ENCODE data around the gene SIGLEC6.

Gene SIGLEC6

DNA sequence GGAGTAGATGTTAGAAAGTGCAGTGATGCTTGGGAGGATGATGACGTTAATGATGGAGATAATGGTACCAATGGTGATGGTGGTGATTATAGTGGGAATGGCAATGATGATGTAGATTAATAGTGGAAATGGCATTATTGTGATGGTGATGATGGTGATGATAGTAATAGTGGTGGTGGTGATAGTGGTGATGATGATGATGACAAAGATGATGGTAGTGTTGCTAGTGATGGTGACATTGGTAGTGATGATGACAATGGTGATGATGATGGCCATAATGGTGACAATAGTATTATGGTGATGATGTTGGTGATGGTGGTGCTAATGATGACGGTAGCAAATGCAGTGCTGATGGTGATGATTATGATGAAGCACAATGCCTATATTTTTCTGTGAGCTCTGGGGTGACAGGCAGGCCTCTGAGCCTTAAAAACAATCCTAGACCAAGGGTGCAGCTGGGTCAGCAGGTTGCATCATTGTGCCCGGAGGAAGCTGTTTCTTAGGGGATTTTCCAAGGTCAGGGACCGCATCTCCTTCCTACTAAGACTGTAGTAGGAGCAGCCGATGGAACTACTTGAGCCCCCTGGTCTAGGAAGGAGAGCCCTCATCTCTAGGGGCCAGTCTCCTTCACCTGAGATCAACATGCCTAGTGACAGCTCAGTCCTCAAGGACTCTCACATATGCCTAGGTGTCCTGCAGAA lies 45.4 kb downstream of the SIGLEC6 start:
- no peak for TF ChIP-seq SIN3A (IDR thresholded peaks at IDR 0.05; ENCODE audit: borderline replicate concordance, insufficient read depth, low read length)
- TF ChIP-seq, protein P1, sequence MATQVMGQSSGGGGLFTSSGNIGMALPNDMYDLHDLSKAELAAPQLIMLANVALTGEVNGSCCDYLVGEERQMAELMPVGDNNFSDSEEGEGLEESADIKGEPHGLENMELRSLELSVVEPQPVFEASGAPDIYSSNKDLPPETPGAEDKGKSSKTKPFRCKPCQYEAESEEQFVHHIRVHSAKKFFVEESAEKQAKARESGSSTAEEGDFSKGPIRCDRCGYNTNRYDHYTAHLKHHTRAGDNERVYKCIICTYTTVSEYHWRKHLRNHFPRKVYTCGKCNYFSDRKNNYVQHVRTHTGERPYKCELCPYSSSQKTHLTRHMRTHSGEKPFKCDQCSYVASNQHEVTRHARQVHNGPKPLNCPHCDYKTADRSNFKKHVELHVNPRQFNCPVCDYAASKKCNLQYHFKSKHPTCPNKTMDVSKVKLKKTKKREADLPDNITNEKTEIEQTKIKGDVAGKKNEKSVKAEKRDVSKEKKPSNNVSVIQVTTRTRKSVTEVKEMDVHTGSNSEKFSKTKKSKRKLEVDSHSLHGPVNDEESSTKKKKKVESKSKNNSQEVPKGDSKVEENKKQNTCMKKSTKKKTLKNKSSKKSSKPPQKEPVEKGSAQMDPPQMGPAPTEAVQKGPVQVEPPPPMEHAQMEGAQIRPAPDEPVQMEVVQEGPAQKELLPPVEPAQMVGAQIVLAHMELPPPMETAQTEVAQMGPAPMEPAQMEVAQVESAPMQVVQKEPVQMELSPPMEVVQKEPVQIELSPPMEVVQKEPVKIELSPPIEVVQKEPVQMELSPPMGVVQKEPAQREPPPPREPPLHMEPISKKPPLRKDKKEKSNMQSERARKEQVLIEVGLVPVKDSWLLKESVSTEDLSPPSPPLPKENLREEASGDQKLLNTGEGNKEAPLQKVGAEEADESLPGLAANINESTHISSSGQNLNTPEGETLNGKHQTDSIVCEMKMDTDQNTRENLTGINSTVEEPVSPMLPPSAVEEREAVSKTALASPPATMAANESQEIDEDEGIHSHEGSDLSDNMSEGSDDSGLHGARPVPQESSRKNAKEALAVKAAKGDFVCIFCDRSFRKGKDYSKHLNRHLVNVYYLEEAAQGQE (IDR thresholded peaks at IDR 0.05; ENCODE audit: insufficient read depth in 1 of 2, low read depth in 2 of 2, low read length in 2 of 2): no peak
- no peak for TF ChIP-seq FOXP2 (optimal IDR thresholded peaks at IDR 0.05; ENCODE audit: borderline replicate concordance, extremely low read depth, extremely low read length, insufficient read depth)
- no peak for TF ChIP-seq TAF1 (IDR thresholded peaks at IDR 0.05; ENCODE audit: borderline replicate concordance, insufficient read depth, low read length)
- no peak for TF ChIP-seq POLR2AphosphoS5 (IDR thresholded peaks at IDR 0.05; ENCODE audit: low read depth, low read length)

DNA sequence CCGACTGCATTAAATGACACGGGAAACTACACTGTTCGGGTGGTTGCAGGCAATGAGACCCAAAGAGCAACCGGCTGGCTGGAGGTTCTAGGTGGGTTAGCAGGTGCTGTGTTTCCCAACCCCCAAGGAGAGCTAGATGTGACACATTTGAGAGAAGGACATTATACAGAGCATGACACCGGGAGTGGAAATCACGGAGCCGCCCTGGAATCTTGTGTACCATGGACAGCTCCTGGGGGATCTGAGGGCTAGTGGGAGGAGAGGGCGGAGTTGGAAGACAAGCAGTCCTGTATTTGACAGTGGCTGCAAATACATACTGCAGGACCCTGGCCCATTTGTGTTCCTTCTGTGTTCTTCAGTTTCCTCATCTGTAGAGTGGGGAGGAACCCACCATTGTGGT lies 50.9 kb downstream of the SIGLEC6 start:
- no peak for TF ChIP-seq FOXP2 (optimal IDR thresholded peaks at IDR 0.05; ENCODE audit: borderline replicate concordance, extremely low read depth, extremely low read length, insufficient read depth)
- no peak for TF ChIP-seq POLR2AphosphoS5 (IDR thresholded peaks at IDR 0.05; ENCODE audit: low read depth, low read length)
- TF ChIP-seq, protein P1 (IDR thresholded peaks at IDR 0.05; ENCODE audit: insufficient read depth in 1 of 2, low read depth in 2 of 2, low read length in 2 of 2): peak; percentile 90 to 99
- peak; percentile 33; the same call in 1 of the 2 replicates for TF ChIP-seq SIN3A (IDR thresholded peaks at IDR 0.05; ENCODE audit: borderline replicate concordance, insufficient read depth, low read length)

DNA sequence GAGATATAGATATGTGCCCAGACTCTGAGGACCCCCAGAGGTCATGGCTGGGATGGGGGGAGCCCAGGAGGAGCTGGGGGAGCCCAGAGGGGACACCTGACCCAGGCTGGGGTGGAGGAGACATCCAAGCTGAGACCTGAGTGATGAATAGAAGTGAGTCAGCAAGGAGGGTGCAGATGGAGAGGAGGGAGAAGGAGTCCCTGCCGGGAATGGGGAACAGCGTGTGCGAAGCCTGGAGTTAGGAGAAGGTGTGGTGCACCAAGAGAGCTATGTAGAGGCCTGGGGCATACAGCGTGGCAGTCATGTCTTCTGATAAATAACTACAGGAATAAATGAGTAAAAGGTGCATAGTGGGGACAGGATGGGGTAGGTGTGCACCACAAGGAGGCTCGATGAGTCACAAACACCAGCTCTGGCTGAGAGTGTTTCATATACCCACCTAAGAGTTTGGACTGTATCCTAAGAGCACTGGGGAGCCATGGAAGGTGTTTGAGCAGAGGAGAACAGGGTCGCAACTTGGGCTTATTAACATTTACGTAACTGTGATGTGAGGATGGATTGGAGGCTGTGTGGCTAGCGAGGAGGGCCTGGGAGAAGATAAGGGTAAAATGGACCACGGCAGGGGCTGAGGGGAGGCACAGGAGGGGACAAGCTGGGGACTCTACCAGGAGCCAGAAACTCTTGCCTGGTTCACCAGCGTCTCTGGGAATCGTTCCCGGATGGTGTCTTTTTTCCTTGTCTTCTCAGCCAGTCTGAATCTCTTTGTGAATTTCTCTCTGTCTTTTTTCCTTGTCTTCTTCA lies 51.7 kb downstream of the SIGLEC6 start:
- TF ChIP-seq, protein P1 (IDR thresholded peaks at IDR 0.05; ENCODE audit: insufficient read depth in 1 of 2, low read depth in 2 of 2, low read length in 2 of 2): no peak
- TF ChIP-seq TAF1 (IDR thresholded peaks at IDR 0.05; ENCODE audit: borderline replicate concordance, insufficient read depth, low read length): no peak
- no peak for TF ChIP-seq SIN3A (IDR thresholded peaks at IDR 0.05; ENCODE audit: borderline replicate concordance, insufficient read depth, low read length)
- no peak for TF ChIP-seq POLR2AphosphoS5 (IDR thresholded peaks at IDR 0.05; ENCODE audit: low read depth, low read length)
- no peak for TF ChIP-seq FOXP2 (optimal IDR thresholded peaks at IDR 0.05; ENCODE audit: borderline replicate concordance, extremely low read depth, extremely low read length, insufficient read depth)

DNA sequence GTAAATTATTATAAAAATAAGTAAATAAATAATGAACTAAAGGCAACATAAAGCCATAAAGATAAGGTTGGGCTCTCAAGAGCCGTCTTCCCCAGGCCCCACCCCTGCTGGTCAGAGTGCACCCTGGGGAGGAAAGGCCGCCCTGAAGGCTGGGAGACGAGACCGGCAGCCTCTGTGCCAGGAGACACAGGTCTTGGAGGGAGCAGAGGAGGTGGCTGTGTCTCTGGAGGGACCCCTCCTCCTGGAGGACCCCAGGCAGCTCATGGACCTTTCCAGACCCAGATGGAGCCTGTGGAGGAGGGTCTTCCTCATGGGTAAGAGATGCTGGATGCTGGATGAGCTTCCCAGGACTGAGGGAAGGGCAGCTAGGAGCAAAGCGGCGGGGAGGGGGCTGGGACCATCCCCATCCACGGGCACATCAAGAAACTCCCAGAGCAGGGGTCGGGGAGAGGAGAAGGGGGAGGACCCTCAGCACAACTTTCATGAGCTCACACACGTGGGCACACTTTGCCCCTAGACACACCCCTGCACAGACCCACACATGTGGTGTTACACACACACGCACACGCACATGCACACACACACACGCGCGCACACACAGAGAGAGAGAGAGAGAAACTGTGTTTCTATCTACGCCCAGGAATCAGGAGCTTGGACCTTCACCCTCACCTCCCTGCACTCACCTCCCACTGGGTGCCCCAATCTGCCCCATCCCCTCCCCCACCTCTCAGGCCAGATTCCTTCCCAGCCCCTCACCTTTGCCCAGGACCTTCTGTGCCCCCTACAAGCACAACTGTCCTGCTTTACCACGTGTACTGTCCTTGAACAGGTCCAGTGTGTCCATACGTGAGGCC lies 52.9 kb downstream of the SIGLEC6 start, which contains the start of gene CEACAM18:
Gene CEACAM18, plus strand, starts transcription at position 159 of the 854 bp plus-strand sequence.
- TF ChIP-seq POLR2AphosphoS5 (IDR thresholded peaks at IDR 0.05; ENCODE audit: low read depth, low read length) (no peak), FOXP2 (optimal IDR thresholded peaks at IDR 0.05; ENCODE audit: borderline replicate concordance, extremely low read depth, extremely low read length, insufficient read depth) (no peak), SIN3A (IDR thresholded peaks at IDR 0.05; ENCODE audit: borderline replicate concordance, insufficient read depth, low read length) (no peak), TAF1 (IDR thresholded peaks at IDR 0.05; ENCODE audit: borderline replicate concordance, insufficient read depth, low read length) (no peak)
- TF ChIP-seq, protein P1 (IDR thresholded peaks at IDR 0.05; ENCODE audit: insufficient read depth in 1 of 2, low read depth in 2 of 2, low read length in 2 of 2): no peak
